GM21576 (cell line): Measurements from ENCODE around the gene CDYL.
"Not testable (repeated sequence)": the region's sequence is repeated elsewhere in the genome, so short reads cannot be mapped to it uniquely, and the experiment has no call there.

Source experiments
- ATAC-seq: cut with Tn5 transposase; IDR thresholded peaks from one replicate; pipeline ENCODE4 v1.9.1; 2021; ENCODE audit warnings: mild to moderate bottlenecking, moderate library complexity; ENCODE audit not compliant: unreplicated experiment

The CDYL gene

GRCh38 chr6:4979426-4979825 is 203.2 kb downstream of the CDYL start:
- ATAC-seq: no peak

GRCh38 chr6:4981761-4982160 is 205.6 kb downstream of the CDYL start:
- ATAC-seq: no peak

GRCh38 chr6:4983322-4983721 is 207.1 kb downstream of the CDYL start:
- ATAC-seq: no peak

GRCh38 chr6:4986999-4987398 is 210.8 kb downstream of the CDYL start:
- no peak for ATAC-seq

GRCh38 chr6:4987432-4987831 is 211.2 kb downstream of the CDYL start:
- no peak for ATAC-seq

- ATAC-seq: no peak
Measured at GRCh38 chr6:4994741-4995140, 218.5 kb downstream of the CDYL start.

GRCh38 chr6:4997862-4998261 is 221.7 kb downstream of the CDYL start:
- ATAC-seq: no peak

- ATAC-seq: no peak
Measured at GRCh38 chr6:4999586-4999985, 223.4 kb downstream of the CDYL start.

GRCh38 chr6:5003604-5004372 is 227.6 kb downstream of the CDYL start, which contains the start of gene RPP40:
RPP40 (minus strand) TSS chr6:5004037; CDS start chr6:5004002, 35 bp downstream.
- peak; percentile 93 for ATAC-seq

GRCh38 chr6:5004373-5005037 is 228.3 kb downstream of the CDYL start:
- no peak for ATAC-seq

- not testable (repeated sequence) for ATAC-seq
Measured at GRCh38 chr6:5005038-5005433, 228.8 kb downstream of the CDYL start.
